GM21825 (cell line): Measurements from ENCODE around the gene CEMIP.

ENCODE experiments used
- ATAC-seq: cut with Tn5 transposase; IDR thresholded peaks from one replicate; pipeline ENCODE4 v1.9.1; 2021; ENCODE audit warnings: mild to moderate bottlenecking, moderate library complexity; ENCODE audit not compliant: unreplicated experiment

CEMIP gene

GRCh38 chr15:80971143-80971542, 192.0 kb downstream of the CEMIP start:
- no peak for ATAC-seq

- no peak for ATAC-seq
Observed at GRCh38 chr15:80972276-80972675, 193.1 kb downstream of the CEMIP start.

GRCh38 chr15:80974914-80975313, 195.7 kb downstream of the CEMIP start:
- ATAC-seq, result no peak

GRCh38 chr15:80976851-80977250, 197.7 kb downstream of the CEMIP start:
- ATAC-seq, result no peak

- ATAC-seq, result no peak
Observed at GRCh38 chr15:80977627-80978036, 198.5 kb downstream of the CEMIP start.

- no peak for ATAC-seq
Observed at GRCh38 chr15:80978685-80979329, 199.6 kb downstream of the CEMIP start.

- no peak for ATAC-seq
Observed at GRCh38 chr15:80979538-80980200, 200.5 kb downstream of the CEMIP start.

- ATAC-seq, result no peak
Observed at GRCh38 chr15:80982205-80982604, 203.0 kb downstream of the CEMIP start.

- ATAC-seq, result no peak
Observed at GRCh38 chr15:80982839-80983238, 203.7 kb downstream of the CEMIP start.

- no peak for ATAC-seq
Observed at GRCh38 chr15:80984856-80985255, 205.7 kb downstream of the CEMIP start.

GRCh38 chr15:80985981-80986380, 206.8 kb downstream of the CEMIP start:
- no peak for ATAC-seq

- ATAC-seq, result no peak
Observed at GRCh38 chr15:80986487-80986886, 207.3 kb downstream of the CEMIP start.

GRCh38 chr15:80988148-80988796, 209.1 kb downstream of the CEMIP start:
- ATAC-seq, result no peak

- ATAC-seq, result no peak
Observed at GRCh38 chr15:80989081-80989517, 209.9 kb downstream of the CEMIP start.

- ATAC-seq, result peak; percentile 95
Observed at GRCh38 chr15:80989518-80990478, 210.6 kb downstream of the CEMIP start, which contains the start of gene MESD. MESD (minus strand) TSS chr15:80989819; CDS start chr15:80989791, 28 bp downstream.

- no peak for ATAC-seq
Observed at GRCh38 chr15:80990955-80991354, 211.8 kb downstream of the CEMIP start.

GRCh38 chr15:80991421-80991820, 212.3 kb downstream of the CEMIP start:
- ATAC-seq, result no peak

- no peak for ATAC-seq
Observed at GRCh38 chr15:80992006-80992405, 212.8 kb downstream of the CEMIP start.

- ATAC-seq, result no peak
Observed at GRCh38 chr15:80992441-80992840, 213.3 kb downstream of the CEMIP start.

- no peak for ATAC-seq
Observed at GRCh38 chr15:80996247-80996646, 217.1 kb downstream of the CEMIP start.

- ATAC-seq, result no peak
Observed at GRCh38 chr15:80997692-80998091, 218.5 kb downstream of the CEMIP start.
